ENCODE results near the gene NACAD. TPM values are rescaled to one million over a fixed set of nuclear protein-coding genes. Genes with fewer than 3 reads are reported as not detected.
A peak's percentile ranks its signal among the peaks of the same experiment; 100 is the strongest.

NACAD gene
- total RNA-seq, 1 experiment from 2014 or later, result 5.5 TPM

- H3K4me1 Mint-ChIP-seq, result no peaks in the 10 kb centered on the region
- TF ChIP-seq FOXK1 (CRISPR knock-in tag; IDR thresholded peaks at IDR 0.05) (no peak), TCF7 (CRISPR knock-in tag; IDR thresholded peaks at IDR 0.05; ENCODE audit: low read depth) (no peak)
- no peak overlapping the region for H3K4me3 Mint-ChIP-seq
- ChIA-PET POLR2A (interaction anchor here (1.5 kb wide), 1 partner anchor 11 kb away, joined by 5 read pairs; the partner anchor contains the start of gene TBRG4), CTCF (interaction anchor here (2.2 kb wide), 1 partner anchor 127 kb away, joined by 13 read pairs; no protein-coding TSS in a partner anchor)
- H3K36me3 Mint-ChIP-seq, result peaks cover 52% of the 10 kb centered on the region
- no peak for DNase-seq (ENCODE audit: low spot score)
- no peak overlapping the region for H3K27ac Mint-ChIP-seq
- no peaks in the 10 kb centered on the region for H3K27me3 Mint-ChIP-seq (ENCODE audit: low read depth)
- ATAC-seq, result no peak
- H3K9me3 Mint-ChIP-seq, result no peaks in the 10 kb centered on the region
Measured at GRCh38 chr7:45100761-45101480, 12.2 kb upstream of the NACAD start.

DNA sequence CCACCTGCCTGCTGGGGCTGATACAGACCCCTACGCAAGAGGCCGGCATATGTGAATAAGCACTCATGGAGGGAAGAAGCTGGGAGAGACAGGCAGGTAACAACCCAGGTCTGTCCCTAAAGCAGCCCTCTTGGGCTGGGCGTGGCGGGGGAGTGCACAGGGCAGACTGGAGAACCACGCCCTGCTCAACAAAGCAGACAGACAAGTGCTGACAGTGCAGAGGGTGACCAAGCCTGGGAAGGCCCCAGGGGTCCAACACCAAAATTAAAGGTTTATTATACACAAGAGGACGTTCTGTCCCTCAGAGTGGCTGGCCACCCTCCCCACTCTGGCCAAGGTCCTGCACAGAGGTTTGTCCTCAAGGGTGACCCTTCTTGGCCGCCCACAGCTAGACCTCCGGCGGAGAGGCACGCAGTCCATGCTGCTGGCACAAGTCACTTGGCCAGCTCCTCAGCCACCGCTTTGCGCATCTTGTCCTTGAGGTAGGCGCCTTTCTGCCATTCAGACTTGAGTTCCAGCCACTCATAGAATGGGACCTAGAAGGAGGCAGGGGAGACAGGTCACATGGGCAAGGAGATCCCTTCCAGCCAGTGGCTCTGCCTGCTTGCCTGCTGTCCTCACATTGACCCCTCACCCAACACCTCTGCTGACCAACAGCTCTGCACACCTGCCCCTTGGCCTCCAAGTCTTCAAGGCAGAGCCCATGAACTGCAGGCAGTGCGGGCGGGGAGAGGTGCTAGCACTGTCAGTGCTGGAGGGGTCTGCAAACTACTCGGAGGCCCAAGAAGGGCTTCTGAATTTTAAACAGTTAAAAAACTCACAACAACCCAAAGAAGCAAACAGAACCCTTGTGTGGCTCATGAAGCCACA lies 11.4 kb upstream of the NACAD start:
- CTCF ChIA-PET, result interaction anchor here (1.5 to 2.2 kb wide), 3 partner anchors 12 to 127 kb away, joined by 3 to 13 read pairs (median 7); no protein-coding TSS in a partner anchor
- POLR2A ChIA-PET, result interaction anchor here (1.6 kb wide), 1 partner anchor 11 kb away, joined by 5 read pairs; the partner anchor contains the start of gene TBRG4
- H3K36me3 Mint-ChIP-seq, result peaks cover 46% of the 10 kb centered on the region
- DNase-seq (ENCODE audit: low spot score) (no peak), ATAC-seq (peak; percentile 6; the same call in 1 of the 2 replicates)
- no peaks in the 10 kb centered on the region for H3K9me3 Mint-ChIP-seq
- H3K27ac Mint-ChIP-seq, result no peak overlapping the region
- TF ChIP-seq GRHL2 (CRISPR knock-in tag; IDR thresholded peaks at IDR 0.05; ENCODE audit: insufficient replicate concordance, severe bottlenecking) (no peak), RORB (CRISPR knock-in tag; IDR thresholded peaks at IDR 0.05) (no peak), ZNF219 (CRISPR knock-in tag; IDR thresholded peaks at IDR 0.05; ENCODE audit: borderline replicate concordance) (no peak), ETV6 (CRISPR knock-in tag; IDR thresholded peaks at IDR 0.05) (no peak), MXD4 (CRISPR knock-in tag; IDR thresholded peaks at IDR 0.05; ENCODE audit: borderline replicate concordance) (no peak), CREB1 (CRISPR knock-in tag; IDR thresholded peaks at IDR 0.05) (no peak), TEAD4 (CRISPR knock-in tag; IDR thresholded peaks at IDR 0.05) (no peak)
- H3K4me1 Mint-ChIP-seq, result no peaks in the 10 kb centered on the region
- H3K27me3 Mint-ChIP-seq (ENCODE audit: low read depth), result no peaks in the 10 kb centered on the region
- H3K4me3 Mint-ChIP-seq, result no peak overlapping the region

DNA sequence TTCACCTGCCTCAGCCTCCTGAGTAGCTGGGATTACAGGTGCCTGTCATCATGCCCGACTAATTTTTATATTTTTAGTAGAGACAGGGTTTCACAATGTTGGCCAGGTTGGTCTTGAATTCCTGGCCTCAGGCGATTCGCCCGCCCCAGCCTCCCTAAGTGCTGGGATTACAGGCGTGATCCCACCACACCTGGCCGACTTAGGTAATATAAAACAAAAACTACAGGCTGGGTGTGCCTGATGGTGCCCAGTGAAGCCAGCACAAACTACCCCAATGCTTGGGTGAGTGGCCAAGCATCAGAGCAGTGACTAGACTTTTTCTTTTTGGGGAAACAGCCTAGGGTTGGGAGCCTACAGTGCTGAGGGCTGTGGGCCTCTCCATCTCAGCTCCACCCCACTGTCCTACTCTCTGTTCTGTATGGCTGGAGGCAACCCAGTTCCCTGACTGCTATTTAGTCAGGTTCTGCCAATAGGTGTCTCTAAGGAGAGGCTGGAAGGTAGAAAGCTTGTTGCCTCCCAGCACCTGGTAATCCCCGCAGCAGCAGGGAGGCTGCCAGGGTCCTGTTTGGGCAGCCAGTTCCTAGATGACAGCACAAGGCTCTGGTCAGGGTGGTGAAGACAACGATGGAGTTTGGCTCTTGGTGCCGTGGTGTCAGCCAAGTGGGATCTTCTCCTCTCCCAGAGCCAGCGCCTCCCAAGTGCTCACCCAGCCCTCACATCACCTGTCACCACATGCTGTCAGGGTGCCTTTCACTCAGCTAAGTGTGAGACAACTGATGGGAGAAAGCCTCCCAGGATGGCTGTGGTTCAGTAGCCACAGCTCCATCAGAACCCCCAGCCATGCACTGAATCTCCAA lies 10.4 kb upstream of the NACAD start:
- ATAC-seq (peak; percentile 75), DNase-seq (ENCODE audit: low spot score) (no peak)
- ChIA-PET CTCF (interaction anchor here (1.5 to 2.2 kb wide), 3 partner anchors 13 to 126 kb away, joined by 3 to 13 read pairs (median 7); no protein-coding TSS in a partner anchor), POLR2A (interaction anchor here (1.6 kb wide), 1 partner anchor 12 kb away, joined by 5 read pairs; the partner anchor contains the start of gene TBRG4)
- H3K27ac Mint-ChIP-seq, result no peak overlapping the region
- H3K9me3 Mint-ChIP-seq, result no peaks in the 10 kb centered on the region
- H3K4me3 Mint-ChIP-seq, result no peak overlapping the region
- H3K27me3 Mint-ChIP-seq (ENCODE audit: low read depth), result no peaks in the 10 kb centered on the region
- H3K36me3 Mint-ChIP-seq, result peaks cover 39% of the 10 kb centered on the region
- TF ChIP-seq ZNF416 (CRISPR knock-in tag; IDR thresholded peaks at IDR 0.05) (no peak), NFE2L1 (CRISPR knock-in tag; IDR thresholded peaks at IDR 0.05) (no peak), OVOL2 (CRISPR knock-in tag; IDR thresholded peaks at IDR 0.05; ENCODE audit: borderline replicate concordance) (no peak), GABPB1 (CRISPR knock-in tag; IDR thresholded peaks at IDR 0.05) (no peak), NR2C2 (CRISPR knock-in tag; IDR thresholded peaks at IDR 0.05) (no peak), JUN (CRISPR knock-in tag; IDR thresholded peaks at IDR 0.05) (no peak), FOXK1 (CRISPR knock-in tag; IDR thresholded peaks at IDR 0.05) (no peak), E2F4 (CRISPR knock-in tag; IDR thresholded peaks at IDR 0.05; ENCODE audit: borderline replicate concordance, low read depth) (no peak)
- TF ChIP-seq, protein P1, sequence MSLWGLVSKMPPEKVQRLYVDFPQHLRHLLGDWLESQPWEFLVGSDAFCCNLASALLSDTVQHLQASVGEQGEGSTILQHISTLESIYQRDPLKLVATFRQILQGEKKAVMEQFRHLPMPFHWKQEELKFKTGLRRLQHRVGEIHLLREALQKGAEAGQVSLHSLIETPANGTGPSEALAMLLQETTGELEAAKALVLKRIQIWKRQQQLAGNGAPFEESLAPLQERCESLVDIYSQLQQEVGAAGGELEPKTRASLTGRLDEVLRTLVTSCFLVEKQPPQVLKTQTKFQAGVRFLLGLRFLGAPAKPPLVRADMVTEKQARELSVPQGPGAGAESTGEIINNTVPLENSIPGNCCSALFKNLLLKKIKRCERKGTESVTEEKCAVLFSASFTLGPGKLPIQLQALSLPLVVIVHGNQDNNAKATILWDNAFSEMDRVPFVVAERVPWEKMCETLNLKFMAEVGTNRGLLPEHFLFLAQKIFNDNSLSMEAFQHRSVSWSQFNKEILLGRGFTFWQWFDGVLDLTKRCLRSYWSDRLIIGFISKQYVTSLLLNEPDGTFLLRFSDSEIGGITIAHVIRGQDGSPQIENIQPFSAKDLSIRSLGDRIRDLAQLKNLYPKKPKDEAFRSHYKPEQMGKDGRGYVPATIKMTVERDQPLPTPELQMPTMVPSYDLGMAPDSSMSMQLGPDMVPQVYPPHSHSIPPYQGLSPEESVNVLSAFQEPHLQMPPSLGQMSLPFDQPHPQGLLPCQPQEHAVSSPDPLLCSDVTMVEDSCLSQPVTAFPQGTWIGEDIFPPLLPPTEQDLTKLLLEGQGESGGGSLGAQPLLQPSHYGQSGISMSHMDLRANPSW (CRISPR knock-in tag; conservative IDR thresholded peaks at IDR 0.05; ENCODE audit: low read depth), result no peak
- H3K4me1 Mint-ChIP-seq, result no peaks in the 10 kb centered on the region
